Bladder microvascular endothelial cell (primary cell): ENCODE results near the gene MSH4. TPM values are rescaled to one million over a fixed set of nuclear protein-coding genes. Genes with fewer than 3 reads are reported as not detected.

Source experiments
- total RNA-seq: library from RNA; depleted of rRNA; stranded (reverse); fragments of >200 nt; gene quantifications from 2 replicates; pipeline ENCODE4 v1.2.3, GENCODE V29; 2014

The MSH4 gene
- under 0.01 and 0.25 TPM in 2 replicates for total RNA-seq

GRCh38 chr1:75796376-75797272, at the start of gene MSH4:
MSH4 (plus strand) TSS chr1:75796882; CDS start chr1:75796986, 104 bp downstream.

GRCh38 chr1:75785983-75786853, 10.5 kb upstream of the MSH4 start, which contains the start of gene RABGGTB:
RABGGTB (plus strand) TSS chr1:75786256; CDS start chr1:75786272, 16 bp downstream.

GRCh38 chr1:75932304-75932703, 135.6 kb downstream of the MSH4 start, which contains the start of gene ASB17:
ASB17 (minus strand) TSS chr1:75932404; CDS start chr1:75932291, 113 bp downstream.

Other genes starting within 250 kb of the MSH4 start
- gene SLC44A5, start 185.8 kb upstream of the MSH4 start, total RNA-seq, result 0.16 and 1.6 TPM in 2 replicates
- gene ACADM, start 72.2 kb upstream of the MSH4 start, total RNA-seq, result 24.9 and 39.1 TPM in 2 replicates
- gene RABGGTB, start 10.6 kb upstream of the MSH4 start, total RNA-seq, result 45.2 and 102 TPM in 2 replicates
- gene ASB17, start 135.5 kb downstream of the MSH4 start, total RNA-seq, result not detected in 2 replicates